ENCODE results near the gene FOXP3.

GRCh38 chrX:49247916-49248811 lies 16.3 kb downstream of the FOXP3 start:
- TF ChIP-seq YY1 (IDR thresholded peaks at IDR 0.05; ENCODE audit: low read depth) = no peak
- no peak for TF ChIP-seq CTCF (IDR thresholded peaks at IDR 0.05)
- TF ChIP-seq JUND (IDR thresholded peaks at IDR 0.05) = no peak
- no peak for TF ChIP-seq RAD21 (IDR thresholded peaks at IDR 0.05; ENCODE audit: low read length)
- TF ChIP-seq USF2 (IDR thresholded peaks at IDR 0.05; ENCODE audit: borderline replicate concordance, low read depth, low read length) = no peak
- TF ChIP-seq RFX5 (IDR thresholded peaks at IDR 0.05; ENCODE audit: low read length) = no peak

All from SK-N-SH (cell line).